ENCODE results near the gene SYNGAP1. TPM values are rescaled to one million over a fixed set of nuclear protein-coding genes. Genes with fewer than 3 reads are reported as not detected.
"Not testable (repeated sequence)": the region's sequence is repeated elsewhere in the genome, so short reads cannot be mapped to it uniquely, and the experiment has no call there.

SYNGAP1 gene
- total RNA-seq (1 to 10 TPM; 3.6 to 8.5 (median 5.7) TPM), polyA plus RNA-seq (10 to 100 TPM in 1 of 2 donors, 1 to 10 TPM in 1; 3.1 to 10.2 TPM)
- long read RNA-seq, donor 1, partial matches to known transcripts = 0 of 1 reads
- long read RNA-seq, donor 1, other reads (novel, unspliced or antisense) = 1 of 1 reads
- long read RNA-seq, donor 2, partial matches to known transcripts = 0 of 1 reads
- long read RNA-seq, donor 2, other reads (novel, unspliced or antisense) = 1 of 1 reads
- long read RNA-seq, donor 3 = 0 reads

DNA sequence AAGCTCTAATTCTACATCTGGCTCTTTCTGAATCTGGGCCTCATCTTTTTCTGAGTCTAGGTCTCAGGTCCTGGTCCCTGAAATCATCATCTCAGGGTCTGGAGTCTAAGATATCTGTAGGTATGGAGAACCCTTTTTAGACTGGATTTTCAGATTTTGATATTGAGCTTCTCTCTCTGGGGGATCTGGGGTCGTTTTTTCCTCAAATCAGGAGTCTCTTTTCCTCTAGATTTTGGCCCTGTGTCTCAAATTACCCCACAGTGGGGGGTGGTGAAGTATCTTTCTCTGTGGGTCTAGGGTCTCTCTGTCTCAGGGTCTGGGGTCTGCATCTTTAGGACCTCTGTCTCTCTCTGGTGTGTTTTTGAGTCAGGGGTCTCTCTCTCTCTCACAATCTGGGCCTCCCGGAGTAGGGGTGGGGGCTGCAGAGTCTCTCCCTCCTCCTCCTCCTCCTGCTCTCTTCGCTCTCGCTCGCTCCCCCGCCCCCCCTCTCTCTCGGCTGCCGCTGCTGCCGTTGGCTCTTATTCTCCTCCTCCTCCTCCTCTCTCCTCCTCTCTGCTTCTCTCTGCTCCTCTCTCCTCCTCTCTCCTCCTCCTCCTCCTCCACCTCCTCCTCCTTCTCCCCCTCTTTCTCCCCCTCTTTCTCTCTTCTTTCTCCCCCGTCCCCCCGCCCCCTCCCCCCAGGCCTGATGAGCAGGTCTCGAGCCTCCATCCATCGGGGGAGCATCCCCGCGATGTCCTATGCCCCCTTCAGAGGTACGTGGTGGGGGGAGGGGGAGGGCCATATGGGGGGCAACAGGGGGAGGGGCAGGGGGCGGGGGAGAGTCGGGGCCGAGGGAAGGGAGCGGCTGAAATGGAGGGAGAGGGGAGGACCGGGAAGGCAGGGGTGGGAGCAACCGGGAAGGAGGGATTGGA, at the start of gene SYNGAP1:
Gene SYNGAP1 (plus strand): TSS at position 486 of the 911 bp plus-strand sequence. CDS start 200 bp downstream, at position 686.
- peak within 1 kb of the TSS in 7 of 10 donors; percentile 12 to 78 (median 33) for H3K4me3 ChIP-seq
- intact Hi-C loops (cut with DNase I) = loop anchor here in 4 of 10 donors (10.0 kb wide), 3 partner anchors 105 to 1755 kb away; partner anchors contain the start of genes TAPBP (in 2 of the 4), ZBTB22 (in 2 of the 4), C6orf47 (in 1 of the 4) and CSNK2B (in 1 of the 4)
- DNase-seq (peak; percentile 68 to 70), ATAC-seq (no peak)
- TF ChIP-seq, protein P1, sequence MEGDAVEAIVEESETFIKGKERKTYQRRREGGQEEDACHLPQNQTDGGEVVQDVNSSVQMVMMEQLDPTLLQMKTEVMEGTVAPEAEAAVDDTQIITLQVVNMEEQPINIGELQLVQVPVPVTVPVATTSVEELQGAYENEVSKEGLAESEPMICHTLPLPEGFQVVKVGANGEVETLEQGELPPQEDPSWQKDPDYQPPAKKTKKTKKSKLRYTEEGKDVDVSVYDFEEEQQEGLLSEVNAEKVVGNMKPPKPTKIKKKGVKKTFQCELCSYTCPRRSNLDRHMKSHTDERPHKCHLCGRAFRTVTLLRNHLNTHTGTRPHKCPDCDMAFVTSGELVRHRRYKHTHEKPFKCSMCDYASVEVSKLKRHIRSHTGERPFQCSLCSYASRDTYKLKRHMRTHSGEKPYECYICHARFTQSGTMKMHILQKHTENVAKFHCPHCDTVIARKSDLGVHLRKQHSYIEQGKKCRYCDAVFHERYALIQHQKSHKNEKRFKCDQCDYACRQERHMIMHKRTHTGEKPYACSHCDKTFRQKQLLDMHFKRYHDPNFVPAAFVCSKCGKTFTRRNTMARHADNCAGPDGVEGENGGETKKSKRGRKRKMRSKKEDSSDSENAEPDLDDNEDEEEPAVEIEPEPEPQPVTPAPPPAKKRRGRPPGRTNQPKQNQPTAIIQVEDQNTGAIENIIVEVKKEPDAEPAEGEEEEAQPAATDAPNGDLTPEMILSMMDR (IDR thresholded peaks at IDR 0.05) = no peak
- no peaks in the 10 kb centered on the region for H3K27me3 ChIP-seq
- H3K9me3 ChIP-seq = no peaks in the 10 kb centered on the region
- WGBS, 2 donors = 4 to 7% methylated on average over 20 to 22 of the region's 22 CpGs
- H3K27ac ChIP-seq = peak within 1 kb of the TSS in 9 of 10 donors; percentile 83 to 94 (median 91)
- peaks cover 0 to 22% (median 2%) of the 10 kb centered on the region in 9 donors for H3K36me3 ChIP-seq
- peaks cover 21 to 53% (median 44%) of the 10 kb centered on the region in 9 donors for H3K4me1 ChIP-seq

DNA sequence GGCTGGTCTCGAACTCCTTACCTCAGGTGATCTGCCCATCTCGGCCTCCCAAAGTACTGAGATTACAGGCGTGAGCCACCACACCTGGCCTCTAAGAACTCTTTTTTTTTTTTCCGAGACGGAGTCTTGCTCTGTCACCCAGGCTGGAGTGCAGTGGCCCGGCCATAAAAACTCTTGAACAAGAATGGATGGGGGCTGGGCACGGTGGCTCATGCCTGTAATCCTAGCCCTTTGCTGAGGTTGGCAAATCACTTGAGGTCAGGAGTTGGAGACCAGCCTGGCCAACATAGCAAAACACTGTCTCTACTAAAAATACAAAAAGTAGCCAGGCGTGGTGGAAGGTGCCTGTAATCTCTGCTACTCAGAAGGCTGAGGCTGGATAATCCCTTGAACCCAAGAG, 48.0 kb upstream of the SYNGAP1 start:
- H3K27me3 ChIP-seq; H3K9me3 ChIP-seq; H3K36me3 ChIP-seq; intact Hi-C loops (cut with DNase I); H3K27ac ChIP-seq; H3K4me3 ChIP-seq; DNase-seq; ATAC-seq: not testable (repeated sequence)
- WGBS, 2 donors = 94% methylated on average over 8 of the region's 8 CpGs
- peaks cover 0 to 40% (median 13%) of the 10 kb centered on the region in 9 donors for H3K4me1 ChIP-seq

DNA sequence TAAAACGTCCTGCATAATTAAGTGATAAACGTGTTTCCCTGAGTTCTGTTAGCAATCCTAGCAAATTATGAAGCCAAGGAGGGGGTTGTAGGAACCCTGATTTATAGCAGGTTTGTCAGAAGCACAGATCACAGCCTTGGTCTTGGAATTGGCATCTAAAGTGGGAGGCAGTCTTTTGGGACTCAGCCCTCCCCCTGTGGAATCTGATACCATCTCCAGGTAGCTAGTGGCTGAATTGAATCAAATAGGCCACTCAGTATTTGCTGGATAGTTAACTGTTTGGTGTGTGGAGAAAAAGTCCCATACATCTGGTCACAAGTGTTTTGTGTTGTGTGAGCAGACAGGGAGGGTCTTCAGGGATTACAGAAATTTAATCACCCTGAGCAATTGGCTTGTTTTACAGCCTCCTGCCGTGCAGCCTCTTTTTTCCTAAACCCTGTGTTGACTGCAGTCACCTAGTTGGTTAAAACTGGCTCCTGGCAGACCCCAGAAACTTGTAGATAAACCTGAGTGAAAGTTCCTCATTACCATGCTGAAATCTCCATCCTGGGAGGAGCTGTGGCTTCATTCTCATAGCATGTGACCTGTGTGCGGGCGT, 47.2 kb upstream of the SYNGAP1 start:
- no peaks in the 10 kb centered on the region for H3K9me3 ChIP-seq
- no peaks in the 10 kb centered on the region for H3K27me3 ChIP-seq
- no peak overlapping the region for H3K27ac ChIP-seq
- TF ChIP-seq, protein P1 (IDR thresholded peaks at IDR 0.05) = no peak
- intact Hi-C loops (cut with DNase I) = no loop called here
- WGBS, 2 donors = 51 to 52% methylated on average over 5 of the region's 5 CpGs
- no peak for DNase-seq
- H3K4me3 ChIP-seq = no peak overlapping the region
- no peaks in the 10 kb centered on the region for H3K36me3 ChIP-seq
- ATAC-seq = no peak
- H3K4me1 ChIP-seq = peaks cover 0 to 48% (median 13%) of the 10 kb centered on the region in 9 donors

DNA sequence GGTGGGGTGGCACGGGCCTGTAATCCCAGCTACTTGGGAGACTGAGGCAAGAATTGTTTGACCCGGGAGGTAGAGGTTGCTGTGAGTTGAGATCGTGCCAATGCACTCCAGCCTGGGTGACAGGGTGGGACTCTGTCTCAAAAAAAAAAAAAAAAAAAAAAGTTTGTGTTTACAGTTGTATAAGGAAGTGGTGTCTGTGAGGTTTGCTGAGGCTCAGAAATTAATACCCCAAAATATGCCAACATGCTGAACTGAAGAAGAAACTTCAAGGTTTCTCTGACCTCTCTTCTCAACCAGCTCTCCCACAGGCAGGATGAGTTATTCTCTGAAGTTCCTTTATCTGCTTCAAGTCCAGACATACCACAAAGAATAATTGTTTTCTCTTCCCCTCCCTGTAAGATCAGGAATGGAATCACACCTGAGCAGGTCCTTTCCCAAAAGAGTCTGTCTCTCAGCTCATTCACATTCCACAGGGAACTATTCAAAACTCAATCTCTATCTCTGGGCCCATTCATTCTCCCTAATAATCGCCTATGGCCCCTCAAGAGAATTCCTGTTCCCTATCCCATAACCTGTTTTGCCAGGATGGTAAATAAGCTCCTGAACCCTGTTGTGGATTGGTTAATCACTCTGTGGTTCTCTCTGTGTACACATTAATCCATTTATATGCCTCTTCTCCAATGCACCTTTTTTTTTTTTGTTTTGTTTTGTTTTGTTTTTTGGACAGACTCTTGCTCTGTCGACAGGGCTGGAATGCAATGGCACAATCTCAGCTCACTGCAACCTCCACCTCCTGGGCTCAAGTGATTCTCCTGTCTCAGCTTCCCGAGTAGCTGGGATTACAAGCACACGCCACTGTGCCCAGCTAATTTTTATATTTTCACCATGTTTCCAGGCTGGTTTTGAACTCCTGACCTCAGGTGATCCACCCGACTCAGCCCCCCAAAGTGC, 45.6 kb upstream of the SYNGAP1 start:
- peaks cover 0 to 49% (median 13%) of the 10 kb centered on the region in 9 donors for H3K4me1 ChIP-seq
- intact Hi-C loops (cut with DNase I) = no loop called here
- DNase-seq (no peak), ATAC-seq (no peak)
- no peaks in the 10 kb centered on the region for H3K27me3 ChIP-seq
- WGBS, 2 donors = 73 to 76% methylated on average over 8 of the region's 8 CpGs
- H3K4me3 ChIP-seq = no peak overlapping the region
- H3K36me3 ChIP-seq = no peaks in the 10 kb centered on the region
- peak overlapping the region in 4 of 10 donors; percentile 20 to 83 (median 44) for H3K27ac ChIP-seq
- H3K9me3 ChIP-seq = no peaks in the 10 kb centered on the region
- TF ChIP-seq, protein P1 (IDR thresholded peaks at IDR 0.05) = no peak
